GM18519 (cell line): ENCODE data around the gene PHLPP2.

Experiments used
- ATAC-seq: cut with Tn5 transposase; IDR thresholded peaks from one replicate; pipeline ENCODE4 v1.9.1; 2021; ENCODE audit warnings: mild to moderate bottlenecking, moderate library complexity; ENCODE audit not compliant: unreplicated experiment, low FRiP score

PHLPP2 gene

DNA sequence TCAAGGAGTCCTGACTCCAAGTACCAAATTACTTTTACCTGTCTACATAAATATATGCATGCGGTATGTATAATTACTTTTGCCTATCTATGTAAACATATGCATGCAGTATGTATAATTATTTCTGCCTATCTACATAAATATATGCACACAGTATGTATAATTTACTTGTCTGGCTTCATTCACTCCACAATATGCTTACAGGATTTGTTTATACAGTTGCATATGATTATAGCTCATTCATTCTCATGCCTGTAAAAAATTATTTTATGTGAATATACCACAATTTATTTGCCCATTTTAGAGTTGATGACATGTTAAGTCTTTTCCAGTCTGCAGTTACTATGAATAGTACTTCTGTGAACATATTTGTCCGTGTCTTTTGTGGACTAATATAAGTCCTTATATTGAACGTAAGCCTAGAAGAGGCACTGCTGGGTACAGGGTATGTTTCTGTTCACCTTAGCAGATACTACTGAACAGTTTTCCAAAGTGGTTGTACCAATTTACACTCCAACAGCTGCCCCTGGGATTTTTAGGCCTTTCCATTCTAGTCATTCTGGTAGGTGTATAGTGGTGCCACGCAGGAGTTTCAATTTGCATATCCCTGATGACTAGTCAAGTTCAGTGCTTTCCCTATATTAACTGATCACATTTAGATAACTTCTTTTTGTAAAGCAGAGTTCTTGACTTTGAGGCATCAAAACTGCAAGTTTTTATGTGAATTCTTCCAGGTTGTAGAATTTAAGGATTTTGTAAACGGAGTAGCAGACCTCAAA is 51.5 kb downstream of the PHLPP2 start:
- ATAC-seq = no peak

GRCh38 chr16:71672125-71672524 is 52.4 kb downstream of the PHLPP2 start:
- no peak for ATAC-seq

DNA sequence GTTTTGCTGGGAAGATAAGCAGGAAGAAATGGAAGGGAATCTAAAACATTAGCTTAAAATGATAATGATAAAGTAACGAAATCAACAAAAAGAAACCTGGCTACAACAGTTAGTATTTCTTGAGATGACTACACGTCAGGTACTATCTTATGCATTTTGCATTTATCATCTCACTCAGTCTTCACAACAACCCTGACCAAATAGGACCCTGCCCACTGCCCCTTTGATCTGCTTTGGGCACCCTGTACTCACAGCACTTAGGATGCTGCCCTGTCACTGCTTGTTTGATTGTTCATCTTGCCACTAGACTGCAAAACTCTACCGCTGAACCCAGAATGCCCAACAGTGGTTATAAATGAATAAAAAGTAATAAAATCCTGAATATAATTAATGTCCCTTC is 53.3 kb downstream of the PHLPP2 start:
- ATAC-seq = no peak

DNA sequence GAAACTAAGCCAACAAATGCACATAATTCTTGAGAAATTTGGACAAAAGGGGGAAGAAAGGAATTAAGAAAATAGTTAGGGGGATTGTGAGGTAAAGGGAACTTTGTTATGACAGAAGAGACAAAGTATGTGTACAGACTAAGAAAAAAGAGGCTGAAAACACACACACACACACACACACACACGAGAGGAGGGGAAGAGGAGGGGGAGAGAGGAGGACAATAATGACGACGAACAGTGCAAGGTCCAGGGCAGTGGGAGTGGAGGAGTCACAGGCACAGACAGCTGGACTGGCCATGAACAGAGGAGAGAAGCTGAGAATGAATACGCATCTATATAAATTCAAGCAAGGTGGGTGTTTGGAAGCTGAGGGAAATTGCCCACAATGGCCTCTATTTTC is 54.0 kb downstream of the PHLPP2 start:
- no peak for ATAC-seq

DNA sequence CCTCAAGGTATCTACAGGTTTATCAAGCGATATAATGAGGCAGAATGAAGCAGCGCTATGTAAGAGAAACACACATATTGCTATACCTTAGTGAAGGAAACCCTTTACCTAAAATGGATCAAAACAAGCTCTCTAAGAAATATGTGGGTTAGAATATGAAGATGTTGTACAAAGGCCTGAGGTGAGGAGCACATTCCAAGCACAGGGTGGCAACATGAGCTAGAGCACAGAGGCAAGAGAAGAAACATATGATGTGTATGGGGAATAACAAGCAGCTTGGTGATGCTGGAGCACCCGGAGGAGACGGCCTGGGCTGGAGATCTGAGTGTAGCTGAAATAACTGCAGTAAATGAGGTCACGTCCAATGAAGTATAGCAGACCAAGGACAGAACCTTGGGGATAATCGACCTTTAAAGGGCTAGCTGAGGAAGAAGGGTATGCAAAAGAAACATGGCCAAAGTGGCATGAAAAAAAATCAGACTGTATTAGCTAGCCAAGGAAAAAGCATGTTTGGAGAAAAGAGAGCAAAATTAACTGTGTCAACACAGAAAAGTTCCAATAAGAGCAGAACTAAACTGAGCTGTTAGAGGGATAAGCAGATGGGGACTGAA is 54.5 kb downstream of the PHLPP2 start:
- ATAC-seq = no peak

- ATAC-seq = no peak
Measured at GRCh38 chr16:71666928-71667707, 57.4 kb downstream of the PHLPP2 start.

GRCh38 chr16:71666264-71666663 is 58.2 kb downstream of the PHLPP2 start:
- ATAC-seq = no peak

- ATAC-seq = no peak
Measured at GRCh38 chr16:71659471-71659870, 65.0 kb downstream of the PHLPP2 start.

DNA sequence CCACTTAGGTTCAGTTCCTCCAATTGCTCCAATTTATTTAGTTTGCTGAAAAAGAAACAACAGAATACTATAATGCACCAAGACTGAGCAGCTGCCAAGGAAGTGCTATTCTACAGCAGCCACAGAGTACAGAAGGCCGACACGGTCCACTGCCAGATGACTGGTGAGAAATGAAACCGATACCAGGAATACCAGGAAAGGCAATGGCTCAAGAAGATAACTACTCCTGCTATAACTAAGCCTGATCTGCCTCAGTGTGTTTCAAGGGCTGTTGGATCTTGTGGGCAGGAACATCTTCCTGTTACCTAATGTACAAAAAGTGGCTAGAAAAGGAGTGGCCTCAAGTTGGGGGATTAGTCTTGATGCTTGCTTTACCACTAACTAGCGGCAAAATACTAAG is 65.7 kb downstream of the PHLPP2 start:
- no peak for ATAC-seq

DNA sequence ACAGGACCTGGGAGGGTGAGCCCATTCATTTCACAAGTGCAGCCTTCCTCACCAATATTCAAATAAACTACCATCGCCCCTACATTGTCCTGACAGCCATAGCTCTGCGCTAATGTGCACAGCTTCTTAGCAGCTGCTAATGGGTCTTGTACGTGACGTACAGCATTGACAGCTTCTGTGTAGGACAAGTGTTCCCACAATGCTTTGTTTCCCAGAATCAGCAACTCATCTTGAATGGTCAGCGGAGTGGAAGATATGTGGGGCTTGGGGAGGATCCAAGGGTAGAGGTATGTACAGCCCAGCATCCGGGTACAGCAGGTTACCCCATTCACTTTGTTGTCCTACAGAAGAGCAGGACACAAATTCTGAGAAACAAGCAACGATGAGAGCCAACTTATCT is 74.8 kb downstream of the PHLPP2 start:
- ATAC-seq = no peak

DNA sequence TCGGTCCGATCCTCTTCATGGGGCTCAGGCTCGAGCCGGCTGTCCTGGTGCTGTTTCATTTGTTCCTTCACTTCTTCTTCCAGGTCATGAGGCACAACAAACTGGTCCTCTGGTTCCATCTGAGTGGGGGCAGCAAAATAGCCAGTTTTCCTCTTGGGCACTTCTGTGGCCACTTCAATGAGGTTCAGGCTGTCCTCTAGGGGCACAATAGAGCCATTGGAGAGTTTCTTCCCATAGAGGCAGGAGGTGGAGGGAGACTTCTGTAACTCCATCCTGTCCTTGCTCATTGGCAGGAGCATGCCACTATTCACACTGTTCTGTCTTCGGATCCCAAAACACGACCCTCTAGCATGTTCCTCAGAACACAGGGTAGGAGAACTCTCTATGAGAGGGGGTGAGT is 75.6 kb downstream of the PHLPP2 start:
- ATAC-seq = no peak

DNA sequence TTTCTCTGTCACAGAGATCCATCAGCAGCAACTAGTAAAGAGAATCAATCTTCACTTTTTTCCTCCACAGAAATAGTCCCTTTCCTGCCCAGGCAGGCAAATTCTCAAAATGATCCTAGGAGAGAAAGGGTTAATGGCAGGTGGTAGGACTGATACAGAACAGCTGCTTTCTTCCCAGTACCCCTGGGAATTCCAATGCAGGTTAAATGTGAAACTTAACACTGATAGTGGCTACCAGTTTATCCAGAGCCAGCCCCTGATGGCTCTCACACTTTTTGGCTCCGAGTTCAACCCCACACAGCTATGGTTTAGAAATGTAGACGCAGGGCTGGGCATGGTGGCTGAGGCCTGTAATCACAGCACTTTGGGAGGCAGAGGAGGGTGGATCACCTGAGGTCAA is 76.3 kb downstream of the PHLPP2 start:
- ATAC-seq = no peak

GRCh38 chr16:71647391-71647790 is 77.1 kb downstream of the PHLPP2 start:
- no peak for ATAC-seq

GRCh38 chr16:71645450-71645849 is 79.1 kb downstream of the PHLPP2 start:
- ATAC-seq = no peak

DNA sequence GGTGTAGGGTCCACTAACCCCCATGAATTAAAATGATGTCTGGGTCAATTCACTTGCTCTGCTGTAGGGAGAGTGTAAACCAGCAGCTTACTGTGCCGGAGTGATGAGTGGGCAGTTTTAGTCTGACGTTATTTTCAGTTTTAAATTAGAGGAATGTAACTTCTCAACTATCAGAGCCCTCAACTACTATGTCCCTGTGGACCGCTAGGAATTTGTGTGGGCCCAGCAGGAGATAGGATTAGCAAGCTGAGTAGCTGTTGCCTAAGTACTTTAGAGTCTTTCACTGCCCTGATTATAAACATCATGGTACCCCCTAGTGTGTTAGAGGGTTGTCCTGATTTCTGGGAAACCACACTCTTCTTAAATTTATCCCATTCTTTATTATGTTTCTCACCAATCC is 87.1 kb downstream of the PHLPP2 start:
- ATAC-seq = no peak

DNA sequence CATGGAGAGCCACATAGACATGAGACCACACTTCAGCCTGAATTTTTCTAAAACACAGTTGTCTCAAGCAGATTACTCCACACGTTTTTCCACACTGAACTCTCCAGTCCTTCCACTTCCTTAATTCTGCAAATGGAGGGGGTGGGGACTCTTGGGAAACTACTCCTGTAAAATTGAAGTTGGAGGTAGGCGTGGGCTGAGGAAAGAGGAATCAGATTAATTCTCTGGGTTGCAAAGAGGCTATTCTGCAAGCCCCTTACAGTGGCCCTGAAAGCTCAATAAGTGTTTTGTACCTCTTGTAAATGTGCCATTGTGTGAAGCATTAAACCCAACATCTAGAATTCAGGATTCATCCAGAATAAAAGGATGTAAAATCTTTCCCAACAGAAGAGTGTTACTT is 88.9 kb downstream of the PHLPP2 start:
- no peak for ATAC-seq

- ATAC-seq = no peak
Measured at GRCh38 chr16:71631776-71632175, 92.7 kb downstream of the PHLPP2 start.

GRCh38 chr16:71630808-71631207 is 93.7 kb downstream of the PHLPP2 start:
- no peak for ATAC-seq

DNA sequence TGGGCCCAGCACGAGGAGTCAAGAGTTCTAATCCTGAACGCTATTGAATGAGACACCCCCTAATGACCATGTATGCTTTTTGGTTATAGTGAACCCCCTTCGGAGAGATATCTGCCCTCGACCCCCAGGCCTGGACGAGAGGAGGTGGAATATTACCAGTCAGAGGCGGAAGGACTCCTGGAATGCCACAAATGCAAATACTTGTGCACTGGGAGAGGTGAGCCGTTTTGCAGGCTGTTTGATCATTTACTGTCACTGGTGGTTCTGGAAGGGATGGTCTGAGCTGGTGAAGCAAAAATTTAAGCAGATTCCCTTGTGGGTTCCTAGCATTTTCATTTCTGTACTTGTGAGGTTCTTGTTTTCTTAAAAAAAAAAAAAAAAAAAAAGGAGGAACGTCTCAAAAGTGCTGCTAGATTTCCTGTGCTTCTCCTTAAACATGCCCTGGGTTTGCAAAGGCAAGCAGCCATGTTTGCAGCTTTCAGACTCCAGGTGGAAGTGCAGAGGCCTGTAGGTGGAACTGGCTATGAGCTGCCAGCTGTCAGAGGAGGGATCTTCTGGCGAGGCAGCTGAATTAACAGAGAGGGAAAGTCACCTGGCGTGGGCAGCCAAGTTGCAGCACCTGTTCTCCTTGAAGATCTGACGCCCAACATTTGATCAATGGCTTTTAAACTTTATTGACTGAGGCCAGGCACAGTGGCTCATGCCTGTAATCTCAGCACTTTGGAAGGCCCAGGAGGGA is 95.1 kb downstream of the PHLPP2 start:
- ATAC-seq = no peak

GRCh38 chr16:71628810-71629209 is 95.7 kb downstream of the PHLPP2 start:
- no peak for ATAC-seq

GRCh38 chr16:71627731-71628181 is 96.7 kb downstream of the PHLPP2 start:
- no peak for ATAC-seq
